ENCODE results near the gene PLCB2.

PLCB2 gene

GRCh38 chr15:40286794-40287193 lies 20.9 kb downstream of the PLCB2 start:
- H3K36me3 ChIP-seq (ENCODE audit: insufficient read depth, low read length): no peaks in the 10 kb centered on the region

GRCh38 chr15:40286061-40286532 lies 21.6 kb downstream of the PLCB2 start:
- Histone ChIP-seq H3K9me3 (replicated peaks; ENCODE audit: low read length) (no peaks in the 10 kb centered on the region), H3K36me3 (ENCODE audit: insufficient read depth, low read length) (no peaks in the 10 kb centered on the region), H3K4me3 (ENCODE audit: low read length) (no peak overlapping the region), H3K4me2 (ENCODE audit: low read length) (no peak overlapping the region), H3K27me3 (ENCODE audit: control insufficient read depth, insufficient read depth, low read length) (peaks cover 80% of the 10 kb centered on the region), H3K4me1 (ENCODE audit: control insufficient read depth, insufficient read depth, low read length) (peaks cover 22% of the 10 kb centered on the region), H3K9ac (ENCODE audit: low read depth, low read length) (no peak overlapping the region)

More at GRCh38 chr15:40286794-40287193, 20.9 kb downstream of the PLCB2 start:
- Histone ChIP-seq H3K9ac (ENCODE audit: low read depth, low read length) (no peak overlapping the region), H3K4me1 (ENCODE audit: control insufficient read depth, insufficient read depth, low read length) (peaks cover 20% of the 10 kb centered on the region), H3K4me2 (ENCODE audit: low read length) (no peak overlapping the region), H3K27me3 (ENCODE audit: control insufficient read depth, insufficient read depth, low read length) (peaks cover 78% of the 10 kb centered on the region), H3K4me3 (ENCODE audit: low read length) (no peak overlapping the region), H3K9me3 (replicated peaks; ENCODE audit: low read length) (no peaks in the 10 kb centered on the region)

- Histone ChIP-seq H3K36me3 (ENCODE audit: insufficient read depth, low read length) (no peaks in the 10 kb centered on the region), H3K4me3 (ENCODE audit: low read length) (no peak overlapping the region), H3K9ac (ENCODE audit: low read depth, low read length) (no peak overlapping the region), H3K4me2 (ENCODE audit: low read length) (no peak overlapping the region), H3K9me3 (replicated peaks; ENCODE audit: low read length) (no peaks in the 10 kb centered on the region), H3K27me3 (ENCODE audit: control insufficient read depth, insufficient read depth, low read length) (peaks cover 85% of the 10 kb centered on the region), H3K4me1 (ENCODE audit: control insufficient read depth, insufficient read depth, low read length) (peaks cover 19% of the 10 kb centered on the region)
These were observed 22.2 kb downstream of the PLCB2 start for GRCh38 chr15:40285554-40286011.

- H3K27me3 ChIP-seq (ENCODE audit: control insufficient read depth, insufficient read depth, low read length): peaks cover 85% of the 10 kb centered on the region
- H3K9ac ChIP-seq (ENCODE audit: low read depth, low read length): no peak overlapping the region
- H3K9me3 ChIP-seq (replicated peaks; ENCODE audit: low read length): no peaks in the 10 kb centered on the region
- peaks cover 19% of the 10 kb centered on the region for H3K4me1 ChIP-seq (ENCODE audit: control insufficient read depth, insufficient read depth, low read length)
- H3K4me2 ChIP-seq (ENCODE audit: low read length): no peak overlapping the region
- no peak overlapping the region for H3K4me3 ChIP-seq (ENCODE audit: low read length)
- H3K36me3 ChIP-seq (ENCODE audit: insufficient read depth, low read length): no peaks in the 10 kb centered on the region
These were observed 22.6 kb downstream of the PLCB2 start for GRCh38 chr15:40285151-40285550.

- Histone ChIP-seq H3K9ac (ENCODE audit: low read depth, low read length) (no peak overlapping the region), H3K36me3 (ENCODE audit: insufficient read depth, low read length) (no peaks in the 10 kb centered on the region), H3K4me2 (ENCODE audit: low read length) (no peak overlapping the region), H3K4me3 (ENCODE audit: low read length) (no peak overlapping the region), H3K27me3 (ENCODE audit: control insufficient read depth, insufficient read depth, low read length) (peaks cover 79% of the 10 kb centered on the region), H3K9me3 (replicated peaks; ENCODE audit: low read length) (no peaks in the 10 kb centered on the region), H3K4me1 (ENCODE audit: control insufficient read depth, insufficient read depth, low read length) (peaks cover 22% of the 10 kb centered on the region)
These were observed 24.0 kb downstream of the PLCB2 start for GRCh38 chr15:40283615-40284300.

GRCh38 chr15:40282869-40283614 lies 24.7 kb downstream of the PLCB2 start, which contains the start of gene ANKRD63:
Gene ANKRD63, minus strand, starts transcription at chr15:40283064. Its CDS starts 478 bp downstream, at chr15:40282586.
- Histone ChIP-seq H3K4me1 (ENCODE audit: control insufficient read depth, insufficient read depth, low read length) (peaks cover 22% of the 10 kb centered on the region), H3K36me3 (ENCODE audit: insufficient read depth, low read length) (no peaks in the 10 kb centered on the region), H3K4me2 (ENCODE audit: low read length) (peak within 1 kb of the TSS; percentile 86), H3K9me3 (replicated peaks; ENCODE audit: low read length) (no peaks in the 10 kb centered on the region), H3K27me3 (ENCODE audit: control insufficient read depth, insufficient read depth, low read length) (peaks cover 80% of the 10 kb centered on the region), H3K9ac (ENCODE audit: low read depth, low read length) (no peak within 1 kb of the TSS), H3K4me3 (ENCODE audit: low read length) (peak within 1 kb of the TSS; percentile 54)

- Histone ChIP-seq H3K27me3 (ENCODE audit: control insufficient read depth, insufficient read depth, low read length) (peaks cover 79% of the 10 kb centered on the region), H3K4me3 (ENCODE audit: low read length) (peak overlapping the region; percentile 54), H3K36me3 (ENCODE audit: insufficient read depth, low read length) (no peaks in the 10 kb centered on the region)
These were observed 25.4 kb downstream of the PLCB2 start for GRCh38 chr15:40282147-40282868.

GRCh38 chr15:40281801-40282146 lies 26.0 kb downstream of the PLCB2 start:
- peak overlapping the region; percentile 54 for H3K4me3 ChIP-seq (ENCODE audit: low read length)
- no peaks in the 10 kb centered on the region for H3K36me3 ChIP-seq (ENCODE audit: insufficient read depth, low read length)
- H3K4me1 ChIP-seq (ENCODE audit: control insufficient read depth, insufficient read depth, low read length): peaks cover 22% of the 10 kb centered on the region
- peak overlapping the region; percentile 86 for H3K4me2 ChIP-seq (ENCODE audit: low read length)
- H3K9ac ChIP-seq (ENCODE audit: low read depth, low read length): no peak overlapping the region
- H3K9me3 ChIP-seq (replicated peaks; ENCODE audit: low read length): no peaks in the 10 kb centered on the region
- peaks cover 80% of the 10 kb centered on the region for H3K27me3 ChIP-seq (ENCODE audit: control insufficient read depth, insufficient read depth, low read length)

More at GRCh38 chr15:40282147-40282868, 25.4 kb downstream of the PLCB2 start:
- H3K9me3 ChIP-seq (replicated peaks; ENCODE audit: low read length): no peaks in the 10 kb centered on the region
- H3K4me1 ChIP-seq (ENCODE audit: control insufficient read depth, insufficient read depth, low read length): peaks cover 22% of the 10 kb centered on the region
- no peak overlapping the region for H3K9ac ChIP-seq (ENCODE audit: low read depth, low read length)
- H3K4me2 ChIP-seq (ENCODE audit: low read length): peak overlapping the region; percentile 86

GRCh38 chr15:40281057-40281800 lies 26.5 kb downstream of the PLCB2 start:
- Histone ChIP-seq H3K36me3 (ENCODE audit: insufficient read depth, low read length) (no peaks in the 10 kb centered on the region), H3K4me1 (ENCODE audit: control insufficient read depth, insufficient read depth, low read length) (peaks cover 22% of the 10 kb centered on the region), H3K4me3 (ENCODE audit: low read length) (peak overlapping the region; percentile 54), H3K27me3 (ENCODE audit: control insufficient read depth, insufficient read depth, low read length) (peaks cover 77% of the 10 kb centered on the region), H3K9me3 (replicated peaks; ENCODE audit: low read length) (no peaks in the 10 kb centered on the region), H3K4me2 (ENCODE audit: low read length) (peak overlapping the region; percentile 86), H3K9ac (ENCODE audit: low read depth, low read length) (no peak overlapping the region)

- H3K27me3 ChIP-seq (ENCODE audit: control insufficient read depth, insufficient read depth, low read length): peaks cover 69% of the 10 kb centered on the region
- H3K9ac ChIP-seq (ENCODE audit: low read depth, low read length): no peak overlapping the region
- H3K4me2 ChIP-seq (ENCODE audit: low read length): no peak overlapping the region
These were observed 27.3 kb downstream of the PLCB2 start for GRCh38 chr15:40280260-40281056.

More at GRCh38 chr15:40280260-40281056, 27.3 kb downstream of the PLCB2 start:
- H3K4me1 ChIP-seq (ENCODE audit: control insufficient read depth, insufficient read depth, low read length): peaks cover 22% of the 10 kb centered on the region
- H3K4me3 ChIP-seq (ENCODE audit: low read length): no peak overlapping the region
- no peaks in the 10 kb centered on the region for H3K36me3 ChIP-seq (ENCODE audit: insufficient read depth, low read length)
- H3K9me3 ChIP-seq (replicated peaks; ENCODE audit: low read length): no peaks in the 10 kb centered on the region

All from skeletal muscle satellite cell (primary cell).